ENCODE measurements around the gene TEX29.

GRCh38 chr13:111316161-111316730, 4.2 kb upstream of the TEX29 start:
- TF ChIP-seq ZSCAN32 (CRISPR knock-in tag; IDR thresholded peaks at IDR 0.05) (no peak), GMEB1 (CRISPR knock-in tag; IDR thresholded peaks at IDR 0.05) (no peak), USF1 (CRISPR knock-in tag; IDR thresholded peaks at IDR 0.05) (no peak), NR3C1 (CRISPR knock-in tag; IDR thresholded peaks at IDR 0.05) (no peak), EZH2 (IDR thresholded peaks at IDR 0.05; ENCODE audit: borderline replicate concordance, low read depth, low read length) (no peak), CTCF (IDR thresholded peaks at IDR 0.05 in 2 of 3, conservative IDR thresholded peaks at IDR 0.05 in 1 of 3; ENCODE audit: insufficient read depth in 2 of 3, low read depth in 1 of 3, low read length in 3 of 3) (no peak), FUS (optimal IDR thresholded peaks at IDR 0.05; ENCODE audit: low read depth, low read length) (no peak), MXI1 (IDR thresholded peaks at IDR 0.05; ENCODE audit: low read depth, low read length) (no peak)

All from K562 (cell line).